HepG2 (cell line): ENCODE data around the gene TFEB. TPM values are rescaled to one million over a fixed set of nuclear protein-coding genes. Genes with fewer than 3 reads are reported as not detected.
A peak's percentile ranks its signal among the peaks of the same experiment; 100 is the strongest.

Experiments used
- AGO2 ChIP-seq: fragments of 200-400 bp; formaldehyde crosslinking; optimal IDR thresholded peaks from 2 replicates; pipeline ENCODE3; 2017; ENCODE audit warnings: mild to moderate bottlenecking, low read depth, low read length, moderate library complexity
- CCDC6 ChIP-seq: sonication (generic); formaldehyde crosslinking; IDR thresholded peaks from 2 replicates; pipeline ENCODE4 v1.8.1; 2022; ENCODE audit warnings: mild to moderate bottlenecking, missing genetic modification reagents, moderate library complexity
- NR1H2 ChIP-seq: sonication (generic); formaldehyde crosslinking; IDR thresholded peaks from 2 replicates; pipeline ENCODE4 v1.8.1; 2022; ENCODE audit warnings: low read depth, missing genetic modification reagents, borderline replicate concordance
- ZBTB40 ChIP-seq, 2 experiments: fragments of 450-650 bp in 1 of 2; sonication (generic) in 1 of 2; formaldehyde crosslinking in 1 of 2; IDR thresholded peaks; 2 replicates each; pipeline versions ENCODE4 v1.6.1 to v1.8.0; 2016 to 2022; ENCODE audit warnings: antibody characterized with exemption in 1 of 2, mild to moderate bottlenecking in 1 of 2, missing genetic modification reagents in 1 of 2
- ZBTB43 ChIP-seq: sonication (generic); formaldehyde crosslinking; conservative IDR thresholded peaks from 2 replicates; pipeline ENCODE4 v1.4.0; 2020; ENCODE audit warnings: missing genetic modification reagents
- polyA plus RNA-seq, 8 experiments: library from polyadenylated mRNA; depleted of rRNA in 3 of 8; stranded (reverse) in 7 of 8; unstranded in 1 of 8; fragments of >200 nt; fragmentation: Illumina TruSeq in 4 of 8; extraction: Trizol in 4 of 8; gene quantifications; 2 replicates each; pipeline versions ENCODE4 v1.2.1 to v1.2.3, GENCODE V29; 2011 to 2016; ENCODE audit warnings: low read depth in 4 of 8, missing spikeins in 1 of 8, mixed read lengths in 1 of 8; ENCODE audit not compliant: insufficient read depth in 1 of 8
- total RNA-seq, 5 experiments: library from RNA; depleted of rRNA; stranded (reverse); fragments of >200 nt; fragmentation: Illumina TruSeq; extraction: Trizol; gene quantifications; 2 replicates each; pipeline ENCODE4 v1.2.3, GENCODE V29; 2016; ENCODE audit warnings: low read depth in 1 of 5

Gene TFEB
- total and polyA plus RNA-seq, 2 of the 13 experiments (the other 11 are each of a cell fraction or from before 2014, with no cell fraction given), result 13.3 to 18.7 TPM

- TF ChIP-seq ZBTB40 (IDR thresholded peaks at IDR 0.05), result no peak
- TF ChIP-seq ZBTB40 (CRISPR knock-in tag; IDR thresholded peaks at IDR 0.05), result no peak
- no peak for TF ChIP-seq CCDC6 (CRISPR knock-in tag)
- no peak for TF ChIP-seq NR1H2 (CRISPR knock-in tag)
- TF ChIP-seq AGO2, result peak; percentile 27
- TF ChIP-seq ZBTB43 (CRISPR knock-in tag), result no peak
These were observed 1.6 kb upstream of the TFEB start (continued) for GRCh38 chr6:41736800-41737555.
